HCT116 (cell line): Measurements from ENCODE around the gene RTN4. TPM values are rescaled to one million over a fixed set of nuclear protein-coding genes. Genes with fewer than 3 reads are reported as not detected.

Source experiments
- ATAC-seq: fragments of 200-7000 bp; cut with Tn5 transposase; 2 replicates; pipeline ENCODE4 v1.9.1; 2020; ENCODE audit warnings: mild to moderate bottlenecking, moderate library complexity
- BruUV-seq: library from RNA; stranded (reverse); fragments of 400-500 nt; replicated peaks from 2 replicates; lab custom pipeline; 2021; lab: Mats Ljungman, UMichigan
- CTCF ChIA-PET: fragments of 300-600 bp; sonication (Branson Sonifier 250); formaldehyde crosslinking; loops from one replicate; lab custom pipeline; 2021; ENCODE audit warnings: antibody characterized with exemption; lab: Charles Lee
- POLR2A ChIA-PET: fragments of 300-600, 350-600 bp; sonication (Branson Sonifier 250); formaldehyde crosslinking; loops from one replicate; lab custom pipeline; 2021; ENCODE audit warnings: antibody characterized with exemption; lab: Charles Lee
- RAD21 ChIA-PET, 2 experiments: fragments of 300-600 bp; sonication (Branson Sonifier 250); formaldehyde crosslinking; loops; one replicate each; lab custom pipeline; 2023; ENCODE audit warnings: low total read pairs in 2 of 2; ENCODE audit not compliant: uncharacterized antibody in 2 of 2, unreplicated experiment in 2 of 2, low non-redundant PET in 1 of 2; lab: Charles Lee
- DNase-seq: peaks from one replicate; pipeline ENCODE4 v3.0.0-alpha.2; 2010; ENCODE audit warnings: low read depth, low spot score
- H2AFZ ChIP-seq: fragments of 200-600 bp; shearing (Covaris generic), sonication (generic); 2 replicates; pipeline ENCODE4 v1.6.1; 2017; ENCODE audit warnings: low read depth, mixed run types, mixed read lengths, antibody characterized with exemption, low read length; ENCODE audit not compliant: poor library complexity, severe bottlenecking
- H3K27ac ChIP-seq: 2 replicates; pipeline ENCODE4 v1.5.1; 2012; ENCODE audit warnings: low read depth, low read length
- H3K27me3 ChIP-seq: fragments of 200-600 bp; sonication (generic); 2 replicates; pipeline ENCODE4 v1.6.1; 2016; ENCODE audit warnings: mixed run types, low read length, mixed read lengths; ENCODE audit not compliant: insufficient read depth
- H3K36me3 ChIP-seq, 2 experiments: fragments of 200-500 bp in 1 of 2; fragments of 200-600 bp in 1 of 2; sonication (Bioruptor generic) in 1 of 2; sonication (generic) in 1 of 2; 2 replicates each; pipeline versions ENCODE4 v1.5.1 to v1.6.1; 2014 to 2016; ENCODE audit warnings: low read length in 2 of 2, inconsistent platforms in 1 of 2, mixed read lengths in 1 of 2, mixed run types in 1 of 2; ENCODE audit not compliant: insufficient read depth in 2 of 2, control insufficient read depth in 1 of 2
- H3K4me1 ChIP-seq, 2 experiments: fragments of 200-600 bp in 1 of 2; sonication (generic) in 1 of 2; 2 replicates each; pipeline versions ENCODE4 v1.5.1 to v1.6.1; 2012 to 2017; ENCODE audit warnings: low read length in 2 of 2, inconsistent platforms in 1 of 2, mild to moderate bottlenecking in 1 of 2, mixed read lengths in 1 of 2, mixed run types in 1 of 2, moderate library complexity in 1 of 2; ENCODE audit not compliant: insufficient read depth in 2 of 2, control insufficient read depth in 1 of 2
- H3K4me2 ChIP-seq: fragments of 200-600 bp; sonication (generic); 2 replicates; pipeline ENCODE4 v1.6.1; 2017; ENCODE audit warnings: mixed run types, low read length, mixed read lengths
- H3K4me3 ChIP-seq, 2 experiments: fragments of 200-600 bp in 1 of 2; sonication (generic) in 1 of 2; replicated peaks in 1 of 2; 2 replicates each; pipeline ENCODE4 v1.5.1; 2011 to 2016; ENCODE audit warnings: low read length in 2 of 2, control low read depth in 1 of 2, low read depth in 1 of 2, mild to moderate bottlenecking in 1 of 2, mixed read lengths in 1 of 2, mixed run types in 1 of 2
- H3K79me2 ChIP-seq: fragments of 200-600 bp; sonication (generic); 2 replicates; pipeline ENCODE4 v1.6.1; 2017; ENCODE audit warnings: mild to moderate bottlenecking, mixed run types, low read length, moderate library complexity, mixed read lengths; ENCODE audit not compliant: insufficient read depth
- H3K9ac ChIP-seq: fragments of 200-600 bp; sonication (generic); 2 replicates; pipeline ENCODE4 v1.6.1; 2016; ENCODE audit warnings: low read length, mixed read lengths
- H3K9me2 ChIP-seq: fragments of 200-600 bp; sonication (generic), shearing (Covaris generic); 2 replicates; pipeline ENCODE4 v1.6.1; 2017; ENCODE audit warnings: mixed run types, mild to moderate bottlenecking, moderate library complexity; ENCODE audit not compliant: insufficient read depth
- H3K9me3 ChIP-seq, 2 experiments: fragments of 200-500 bp in 1 of 2; fragments of 200-600 bp in 1 of 2; sonication (Bioruptor generic) in 1 of 2; sonication (generic) in 1 of 2; 2 replicates each; pipeline ENCODE4 v1.6.1; 2014 to 2017; ENCODE audit warnings: low read length in 2 of 2, mixed read lengths in 2 of 2, inconsistent platforms in 1 of 2, low read depth in 1 of 2, mild to moderate bottlenecking in 1 of 2, mixed run types in 1 of 2, moderate library complexity in 1 of 2; ENCODE audit not compliant: control insufficient read depth in 1 of 2, insufficient read depth in 1 of 2
- H4K20me1 ChIP-seq: fragments of 200-600 bp; sonication (generic), shearing (Covaris generic); 2 replicates; pipeline ENCODE4 v1.6.1; 2017; ENCODE audit warnings: mixed run types, mild to moderate bottlenecking, moderate library complexity; ENCODE audit not compliant: insufficient read depth
- ATF3 ChIP-seq: IDR thresholded peaks from 2 replicates; pipeline ENCODE4 v1.6.1; 2012
- CBX3 ChIP-seq: IDR thresholded peaks from 2 replicates; pipeline ENCODE4 v1.6.1; 2012; ENCODE audit warnings: low read depth
- CEBPB ChIP-seq: IDR thresholded peaks from 2 replicates; pipeline ENCODE4 v1.6.1; 2012; ENCODE audit warnings: low read depth
- CTCF ChIP-seq, 3 experiments: fragments of 200-600 bp in 1 of 3; sonication (generic) in 1 of 3; IDR thresholded peaks in 2 of 3; conservative IDR thresholded peaks in 1 of 3; 2 replicates each; pipeline ENCODE4 v1.5.1; 2012 to 2017; ENCODE audit warnings: low read depth in 2 of 3, low read length in 2 of 3, antibody characterized with exemption in 1 of 3, borderline replicate concordance in 1 of 3, control low read depth in 1 of 3, mild to moderate bottlenecking in 1 of 3, mixed read lengths in 1 of 3, mixed run types in 1 of 3, moderate library complexity in 1 of 3; ENCODE audit not compliant: insufficient read depth in 1 of 3
- EZH2phosphoT487 ChIP-seq: fragments of 200-600 bp; IDR thresholded peaks from 2 replicates; pipeline ENCODE4 v1.6.1; 2018; ENCODE audit warnings: antibody characterized with exemption, borderline replicate concordance
- FOSL1 ChIP-seq: IDR thresholded peaks from 2 replicates; pipeline ENCODE4 v1.6.1; 2012; ENCODE audit warnings: low read depth
- MAX ChIP-seq: IDR thresholded peaks from 2 replicates; pipeline ENCODE4 v1.6.1; 2012
- POLR2AphosphoS5 ChIP-seq: IDR thresholded peaks from 2 replicates; pipeline ENCODE4 v1.6.1; 2011; ENCODE audit warnings: mild to moderate bottlenecking, low read depth, low read length, moderate library complexity
- REST ChIP-seq: IDR thresholded peaks from 2 replicates; pipeline ENCODE4 v1.6.1; 2012; ENCODE audit warnings: low read depth
- SIN3A ChIP-seq: IDR thresholded peaks from 2 replicates; pipeline ENCODE4 v1.6.1; 2012; ENCODE audit warnings: low read depth
- intact Hi-C: fragments of 100-400 bp; cut with micrococcal nuclease; formaldehyde crosslinking; loops from 2 replicates; pipeline ENCODE4 v1.10.0; 2022
- total RNA-seq: library from RNA; stranded (reverse); gene quantifications from one replicate; pipeline ENCODE4 v1.2.1, GENCODE V29; 2021; ENCODE audit not compliant: unreplicated experiment

The RTN4 gene
- total RNA-seq, 1 experiment from 2014 or later: 221 TPM

GRCh38 chr2:54931473-54931872 is 118.8 kb downstream of the RTN4 start:
- Histone ChIP-seq H3K9me2 (no peaks in the 10 kb centered on the region), H2AFZ (no peak overlapping the region), H3K79me2 (no peaks in the 10 kb centered on the region), H3K4me1 (no peaks in the 10 kb centered on the region), H3K27ac (no peak overlapping the region), H3K36me3 (no peaks in the 10 kb centered on the region), H3K4me2 (no peak overlapping the region), H3K4me3 (no peak overlapping the region), H4K20me1 (no peaks in the 10 kb centered on the region), H3K9ac (no peak overlapping the region), H3K27me3 (no peaks in the 10 kb centered on the region), H3K9me3 (no peaks in the 10 kb centered on the region)
- intact Hi-C loops: no loop called here
- no TSS peak for BruUV-seq
- CTCF ChIA-PET: interaction anchor here (0.7 kb wide), 1 partner anchor 14 kb away, joined by 4 read pairs; no protein-coding TSS in a partner anchor
- POLR2A ChIA-PET: no interaction called here
- DNase-seq: no peak
- ATAC-seq: no peak
- RAD21 ChIA-PET: no interaction called here
- TF ChIP-seq CBX3 (no peak), REST (no peak), MAX (no peak), ATF3 (no peak), EZH2phosphoT487 (no peak), FOSL1 (no peak)

- CTCF ChIA-PET: no interaction called here
- RAD21 ChIA-PET: no interaction called here
- Histone ChIP-seq H3K9ac (no peak overlapping the region), H3K36me3 (no peaks in the 10 kb centered on the region), H3K79me2 (no peaks in the 10 kb centered on the region), H4K20me1 (no peaks in the 10 kb centered on the region), H3K9me3 (no peaks in the 10 kb centered on the region), H3K4me1 (no peaks in the 10 kb centered on the region), H3K9me2 (no peaks in the 10 kb centered on the region), H3K27ac (no peak overlapping the region), H3K4me2 (no peak overlapping the region), H3K27me3 (no peaks in the 10 kb centered on the region), H2AFZ (no peak overlapping the region), H3K4me3 (no peak overlapping the region)
- DNase-seq (no peak), ATAC-seq (no peak)
- no TSS peak for BruUV-seq
- intact Hi-C loops: no loop called here
- POLR2A ChIA-PET: no interaction called here
- TF ChIP-seq CEBPB: no peak
- no peak for TF ChIP-seq SIN3A
- no peak for TF ChIP-seq MAX
- TF ChIP-seq CTCF (IDR thresholded peaks at IDR 0.05 in 2 of 3, conservative IDR thresholded peaks at IDR 0.05 in 1 of 3; ENCODE audit: borderline replicate concordance in 1 of 3, insufficient read depth in 1 of 3, low read depth in 2 of 3, low read length in 2 of 3): no peak
- TF ChIP-seq REST: no peak
- no peak for TF ChIP-seq POLR2AphosphoS5
These were observed 121.5 kb downstream of the RTN4 start for GRCh38 chr2:54928719-54929118.
